Dermis blood vessel endothelial cell (primary cell): ENCODE results near the gene ANXA1. TPM values are rescaled to one million over a fixed set of nuclear protein-coding genes. Genes with fewer than 3 reads are reported as not detected.
A peak's percentile ranks its signal among the peaks of the same experiment; 100 is the strongest.

ENCODE experiments used
- DNase-seq: peaks from one replicate; pipeline ENCODE4 v3.0.0; 2010
- total RNA-seq: library from RNA; depleted of rRNA; stranded (reverse); fragments of >200 nt; gene quantifications from 2 replicates; pipeline ENCODE4 v1.2.3, GENCODE V29; 2014

Gene ANXA1
- total RNA-seq, 1 donor from 2014 or later: 798 TPM

DNA sequence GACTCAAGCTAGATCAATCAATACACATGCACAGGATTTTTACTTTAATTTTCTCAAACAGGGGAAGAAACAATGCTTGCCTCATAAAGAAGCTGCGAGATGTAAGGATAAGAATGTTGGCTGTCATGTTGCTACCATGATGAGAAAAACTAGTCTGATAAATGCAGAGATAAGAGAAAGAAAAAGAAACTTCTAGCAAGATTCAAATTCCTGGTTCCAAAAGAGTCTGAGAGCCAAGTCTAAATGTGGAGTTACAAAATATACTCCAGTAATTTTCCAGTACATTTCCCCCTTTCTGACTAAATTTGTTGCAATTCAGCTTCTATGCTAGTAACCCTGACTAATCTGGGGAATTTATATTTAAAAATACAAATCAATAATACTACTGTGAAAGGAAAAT lies 10.4 kb upstream of the ANXA1 start:
- no peak for DNase-seq

DNA sequence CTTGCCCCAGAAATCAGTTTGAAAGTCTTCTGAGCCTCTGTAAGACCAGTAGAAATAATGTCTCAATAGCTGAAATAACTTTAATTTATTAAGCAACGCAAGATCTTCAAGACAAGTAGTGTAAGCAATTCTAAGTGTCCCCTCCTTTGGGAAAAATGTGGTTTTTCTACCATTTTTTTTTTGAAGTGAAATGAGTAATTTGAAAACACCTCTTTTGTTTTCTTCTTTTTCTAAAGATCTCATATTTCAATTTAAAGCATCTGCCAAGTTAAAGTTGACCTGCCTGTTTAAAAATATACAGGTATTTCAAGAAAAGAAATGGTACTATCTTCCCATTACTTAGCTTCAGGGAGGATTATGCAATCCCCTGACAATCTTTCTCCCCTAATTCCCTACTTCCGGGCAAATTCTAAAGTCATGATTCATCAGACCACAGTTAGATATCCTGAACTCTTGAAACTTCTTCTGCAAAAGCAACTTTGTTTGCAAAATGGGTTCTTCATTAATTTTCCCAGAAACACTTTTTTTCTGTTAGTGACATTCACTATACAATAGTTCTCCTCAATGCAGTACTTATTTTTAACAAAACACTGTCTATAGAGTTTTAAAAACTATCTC lies 7.8 kb upstream of the ANXA1 start:
- DNase-seq: peak; percentile 71

DNA sequence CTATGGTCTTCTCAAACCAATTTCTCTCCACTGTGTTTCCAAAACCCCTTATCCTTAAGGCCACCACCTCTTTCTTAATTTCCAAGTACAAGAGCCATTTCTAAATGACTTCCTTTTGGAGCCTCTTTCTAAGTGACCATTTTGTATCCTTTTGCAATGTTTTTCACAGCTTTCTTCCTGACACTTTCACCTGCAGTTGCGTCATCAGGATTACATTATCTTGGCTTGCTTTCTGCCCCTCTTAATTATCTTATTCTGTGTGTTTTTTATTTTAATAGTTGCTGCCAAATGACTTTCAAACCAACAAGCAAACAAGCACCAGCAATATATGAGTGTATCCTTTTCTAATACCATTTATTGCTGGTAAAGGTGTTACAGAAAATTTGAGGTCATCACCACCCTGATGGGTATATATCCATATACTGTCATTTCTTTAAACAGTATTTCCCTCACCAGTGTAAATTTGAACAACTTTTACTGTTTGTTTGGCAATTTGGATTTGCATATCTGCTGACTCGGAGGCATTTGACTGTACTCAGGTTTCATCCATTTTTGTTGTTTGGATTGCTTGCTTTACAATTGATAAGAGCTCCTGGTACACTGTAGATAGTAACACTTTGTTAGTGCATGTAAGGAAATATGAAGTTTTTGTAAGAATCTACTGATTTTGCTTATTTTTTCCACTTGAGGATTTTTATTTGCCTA lies 5.4 kb upstream of the ANXA1 start:
- no peak for DNase-seq

DNA sequence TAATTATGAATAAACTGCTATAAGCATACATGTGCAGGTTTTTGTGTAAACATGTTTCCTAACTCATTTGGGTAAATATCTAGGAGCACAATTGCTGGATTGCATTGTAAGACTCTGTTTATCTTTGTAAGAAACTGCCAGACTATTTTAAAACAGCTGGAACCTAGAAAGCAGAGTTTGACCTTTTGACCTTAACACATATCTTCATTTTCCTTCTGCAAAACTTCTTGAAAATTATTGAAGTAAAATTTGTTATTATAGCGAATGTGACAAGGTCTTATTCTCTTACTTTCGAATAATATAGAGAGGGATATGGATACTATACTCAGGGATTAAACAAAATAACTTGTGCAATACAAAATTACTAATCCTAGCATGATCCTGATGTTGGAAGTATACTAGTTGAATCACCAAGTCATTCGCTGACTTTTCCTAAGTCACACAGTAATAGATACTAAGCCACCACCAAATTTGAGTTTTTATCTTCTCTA lies 3.2 kb upstream of the ANXA1 start:
- DNase-seq: no peak

DNA sequence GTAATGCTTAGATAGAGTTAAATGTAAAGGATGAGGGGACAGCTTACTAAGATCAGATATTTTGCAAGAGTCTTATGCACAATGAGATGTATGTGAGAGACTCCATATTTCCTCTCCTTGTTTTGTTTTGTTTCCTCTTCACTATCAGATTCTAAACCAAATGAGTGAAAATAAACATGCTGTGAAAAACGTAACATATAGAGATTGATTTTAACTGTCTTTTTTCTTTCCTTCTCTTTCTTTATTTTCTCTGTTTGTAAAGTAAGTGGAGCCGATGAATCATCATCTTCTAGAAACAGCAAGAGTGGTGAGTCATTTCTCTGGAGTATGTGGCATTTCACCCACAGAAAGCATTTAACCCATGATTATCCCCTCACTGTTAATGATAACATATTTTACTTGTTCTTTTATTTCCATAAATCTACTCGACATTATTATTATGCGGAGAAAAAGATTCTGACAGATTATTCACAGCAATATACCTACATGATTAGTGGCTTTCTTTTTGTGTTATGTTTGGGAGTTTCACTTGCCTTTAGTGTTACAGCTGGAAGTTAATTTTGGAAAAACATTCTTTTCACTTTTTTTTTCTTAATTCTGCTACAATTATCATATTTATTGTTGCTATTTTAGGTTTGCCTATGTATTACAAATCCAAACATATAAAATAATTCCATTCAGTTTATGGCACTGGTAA lies 2.1 kb upstream of the ANXA1 start:
- DNase-seq: peak; percentile 85

DNA sequence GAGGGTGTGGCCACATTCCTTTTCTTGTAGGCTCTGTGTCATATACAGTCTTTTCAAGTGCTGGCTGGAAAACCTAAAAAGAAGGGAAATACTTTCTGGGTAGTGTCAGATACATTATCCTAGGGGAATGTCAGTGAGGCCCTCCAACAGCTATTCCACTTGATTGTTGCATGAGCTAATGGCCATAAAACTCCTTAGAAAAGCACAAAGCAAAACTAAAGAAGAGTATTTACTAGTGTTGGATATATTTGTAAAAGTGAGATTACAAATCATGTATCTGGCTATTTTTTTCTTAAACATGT lies 829 bp downstream of the ANXA1 start:
- peak; percentile 58 for DNase-seq

DNA sequence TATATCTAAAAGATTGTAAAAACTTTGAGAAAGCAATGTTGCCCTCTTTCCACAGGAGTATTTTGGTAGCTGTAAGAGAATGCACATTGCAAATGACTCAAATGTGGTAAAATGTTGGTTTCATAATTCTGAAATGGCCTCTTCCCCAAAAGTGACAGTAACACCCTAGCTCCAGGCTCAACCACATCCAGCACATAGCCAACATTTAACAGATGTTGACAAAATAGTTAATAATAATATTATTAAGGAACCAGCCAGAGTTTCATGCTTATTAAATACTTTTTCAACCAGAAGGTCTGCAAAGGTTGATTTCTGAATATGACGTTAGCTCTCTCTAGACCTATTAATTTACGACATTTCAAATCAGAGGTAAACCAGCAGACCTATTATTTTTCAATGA lies 1.3 kb downstream of the ANXA1 start:
- no peak for DNase-seq

DNA sequence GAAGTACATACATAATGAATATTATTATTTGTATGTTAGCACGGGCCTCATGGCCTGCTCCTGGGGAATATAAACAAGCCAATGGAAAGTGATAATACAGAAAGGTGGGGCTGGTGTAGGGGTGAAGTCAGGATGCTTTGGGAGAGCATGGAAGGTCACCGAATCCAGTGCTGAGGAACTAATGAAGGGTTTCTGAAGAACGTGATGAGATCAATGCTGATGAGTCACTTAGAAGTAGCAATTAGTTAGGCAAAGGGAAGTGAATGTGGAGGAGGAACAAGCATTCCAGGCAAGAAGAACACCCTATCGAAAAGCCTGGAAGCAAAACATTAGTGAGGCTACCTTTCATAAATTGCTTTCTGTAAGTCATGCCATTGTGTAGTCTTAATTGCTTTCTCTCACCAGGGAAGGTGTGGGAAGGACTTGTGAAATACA lies 2.1 kb downstream of the ANXA1 start:
- DNase-seq: peak; percentile 75

DNA sequence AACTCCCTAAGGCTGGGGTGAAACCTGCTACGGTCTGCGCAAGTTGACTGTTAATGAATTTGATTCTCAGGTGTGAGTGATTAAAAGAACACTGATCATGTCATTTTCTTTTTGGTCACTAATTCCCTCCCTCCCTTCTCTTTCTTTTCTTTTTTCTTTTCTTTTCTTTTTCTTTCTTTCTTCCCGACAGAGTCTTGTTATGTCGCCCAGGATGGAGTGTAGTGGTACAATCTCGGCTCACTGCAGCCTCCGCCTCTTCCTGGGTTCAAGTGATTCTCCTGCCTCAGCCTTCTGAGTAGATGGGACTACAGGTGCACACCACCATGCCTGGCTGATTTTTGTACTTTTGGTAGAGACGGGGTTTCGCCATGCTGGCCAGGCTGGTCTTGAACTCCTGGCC lies 2.6 kb downstream of the ANXA1 start:
- DNase-seq: no peak

DNA sequence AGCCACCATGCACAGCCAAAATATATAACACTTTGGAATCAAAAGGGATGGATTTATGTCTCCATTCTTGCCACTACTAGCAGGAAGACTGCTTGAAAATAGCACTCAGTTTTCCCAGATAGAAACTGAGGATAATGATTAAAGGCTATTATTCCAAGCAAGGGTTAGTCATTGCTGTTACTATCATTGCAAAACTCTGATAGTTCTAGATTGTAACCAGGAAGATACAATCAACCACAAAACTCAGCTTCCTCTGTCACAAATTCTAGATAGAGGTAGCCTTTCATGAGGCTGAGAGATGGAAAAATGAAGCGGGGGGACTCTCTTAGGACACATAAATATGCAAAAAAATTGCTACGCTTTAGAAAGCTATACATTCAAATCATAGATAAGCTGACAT lies 3.1 kb downstream of the ANXA1 start:
- peak; percentile 44 for DNase-seq

DNA sequence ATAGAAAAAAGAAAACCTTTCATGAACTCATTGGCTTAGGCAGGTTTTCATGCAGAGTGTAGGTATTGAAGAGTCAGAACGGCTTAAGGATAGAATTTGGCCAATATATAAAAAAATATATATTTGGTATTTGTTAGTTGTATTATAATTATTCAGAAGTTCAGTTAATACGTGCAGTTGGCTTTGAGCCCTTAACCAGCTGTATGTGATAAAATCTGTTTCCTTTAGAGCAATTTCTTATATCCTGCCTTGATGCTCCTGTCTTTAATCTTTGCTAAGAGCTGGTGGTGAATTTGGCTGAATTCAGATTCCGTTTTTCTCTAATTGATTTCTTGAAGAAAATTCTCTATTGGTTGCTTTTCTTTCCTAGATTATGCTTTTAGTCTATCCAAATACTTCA lies 3.7 kb downstream of the ANXA1 start:
- DNase-seq: peak; percentile 46

DNA sequence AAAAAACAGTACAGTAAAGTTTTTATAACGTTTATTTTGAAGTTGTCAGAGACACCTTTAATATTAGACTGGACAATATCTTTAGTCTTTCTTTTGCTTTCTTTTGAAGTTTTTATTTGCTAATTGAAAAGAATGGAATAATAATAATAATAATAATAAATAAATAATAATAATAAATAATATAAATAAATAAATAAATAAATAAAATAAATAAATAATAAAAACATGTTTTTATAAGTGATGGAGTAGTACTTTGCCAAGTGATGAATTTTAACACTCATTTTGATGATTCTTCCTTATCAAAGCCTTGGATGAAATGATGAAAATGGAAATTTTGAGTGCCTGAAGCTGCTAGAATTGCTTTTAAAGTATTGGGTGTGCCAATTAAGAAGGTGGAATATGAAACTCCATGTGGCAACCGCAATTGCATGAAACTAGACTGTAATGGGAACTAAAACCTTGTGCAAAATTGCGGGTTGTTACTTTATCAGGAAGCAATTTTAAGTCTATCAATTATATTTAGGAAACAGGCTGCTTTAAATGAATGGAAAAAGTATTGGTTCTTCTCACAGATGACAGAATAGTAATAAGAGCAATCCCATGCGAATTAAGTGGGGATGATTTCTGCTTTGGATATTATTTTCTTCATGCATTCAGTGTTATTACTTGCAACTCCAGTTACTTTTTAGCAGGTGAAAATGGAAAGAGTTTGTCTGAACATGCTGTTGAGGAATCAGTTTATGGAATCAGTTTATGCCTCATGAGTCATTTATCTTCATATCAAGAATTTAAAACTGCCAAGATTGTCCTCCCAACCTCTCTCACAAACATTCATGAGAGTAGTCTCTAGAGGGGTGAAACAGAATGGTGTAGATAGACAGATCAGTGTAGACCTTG lies 4.6 kb downstream of the ANXA1 start:
- DNase-seq: no peak

DNA sequence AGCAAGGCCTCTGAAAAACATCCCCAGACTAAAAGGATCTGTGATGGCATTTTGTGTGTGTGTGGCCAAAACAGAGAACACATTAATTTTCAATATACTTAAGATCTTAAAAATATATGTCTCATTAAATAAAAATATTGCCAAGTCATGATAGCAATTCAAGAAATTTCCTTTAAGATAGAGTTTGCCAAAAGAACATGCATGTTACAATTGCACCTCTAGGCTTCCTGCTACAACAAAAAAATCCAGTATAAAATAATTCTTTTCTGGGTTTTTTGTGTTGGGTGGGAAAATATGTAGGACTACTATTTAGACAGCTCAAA lies 5.2 kb downstream of the ANXA1 start:
- no peak for DNase-seq

DNA sequence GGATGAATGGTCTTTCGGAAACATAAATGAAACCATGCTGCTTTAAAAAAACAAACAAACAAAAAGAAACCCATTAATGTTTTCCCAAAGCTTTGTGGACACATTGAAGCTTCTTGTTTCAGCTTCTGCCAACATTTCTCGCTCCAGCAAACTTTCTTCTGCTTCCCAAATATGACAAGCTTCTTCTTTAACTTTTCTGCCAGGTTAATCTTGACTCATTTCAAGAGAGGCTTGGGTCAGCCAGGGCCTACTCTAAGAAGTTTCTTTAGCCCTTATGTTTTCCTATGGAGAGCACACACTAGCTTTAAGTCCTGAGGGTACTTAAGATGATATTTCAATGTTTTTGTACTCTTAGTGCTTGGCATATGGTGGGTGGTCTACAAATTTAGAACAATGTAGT lies 6.1 kb downstream of the ANXA1 start:
- no peak for DNase-seq

DNA sequence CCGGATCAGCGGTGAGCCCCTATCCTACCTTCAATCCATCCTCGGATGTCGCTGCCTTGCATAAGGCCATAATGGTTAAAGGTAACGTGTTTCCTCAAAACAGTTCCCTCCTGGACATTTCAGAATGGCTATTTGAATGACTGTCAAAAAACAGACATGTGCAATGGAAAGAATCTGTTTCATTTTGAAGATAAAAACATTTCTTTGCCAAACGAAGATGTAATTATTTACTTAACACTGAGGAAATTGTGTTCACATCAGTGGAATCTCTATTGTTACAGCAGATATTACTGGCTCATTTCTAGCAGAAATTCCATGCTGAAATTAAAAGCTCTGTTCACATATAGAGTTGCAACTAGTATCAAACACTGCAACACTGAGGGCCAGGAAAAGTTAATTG lies 7.1 kb downstream of the ANXA1 start:
- DNase-seq: no peak

DNA sequence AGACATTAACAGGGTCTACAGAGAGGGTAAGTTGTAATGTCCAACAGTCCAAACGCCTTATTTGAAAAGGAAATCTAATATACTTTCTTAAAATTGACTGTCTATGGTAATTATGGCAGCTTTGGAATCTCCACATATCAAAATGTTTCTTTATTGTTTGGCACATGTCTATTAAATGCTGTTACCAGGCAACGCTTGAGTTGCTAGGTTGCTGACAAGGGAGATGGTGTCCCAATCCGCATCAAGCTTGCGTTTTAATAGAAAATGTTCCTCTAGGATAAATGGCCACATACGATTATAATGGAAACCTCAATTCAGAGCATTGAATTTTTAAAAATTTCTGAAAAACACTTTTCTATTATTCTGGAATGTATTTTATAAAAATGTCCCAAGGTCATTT lies 9.2 kb downstream of the ANXA1 start:
- DNase-seq: no peak

DNA sequence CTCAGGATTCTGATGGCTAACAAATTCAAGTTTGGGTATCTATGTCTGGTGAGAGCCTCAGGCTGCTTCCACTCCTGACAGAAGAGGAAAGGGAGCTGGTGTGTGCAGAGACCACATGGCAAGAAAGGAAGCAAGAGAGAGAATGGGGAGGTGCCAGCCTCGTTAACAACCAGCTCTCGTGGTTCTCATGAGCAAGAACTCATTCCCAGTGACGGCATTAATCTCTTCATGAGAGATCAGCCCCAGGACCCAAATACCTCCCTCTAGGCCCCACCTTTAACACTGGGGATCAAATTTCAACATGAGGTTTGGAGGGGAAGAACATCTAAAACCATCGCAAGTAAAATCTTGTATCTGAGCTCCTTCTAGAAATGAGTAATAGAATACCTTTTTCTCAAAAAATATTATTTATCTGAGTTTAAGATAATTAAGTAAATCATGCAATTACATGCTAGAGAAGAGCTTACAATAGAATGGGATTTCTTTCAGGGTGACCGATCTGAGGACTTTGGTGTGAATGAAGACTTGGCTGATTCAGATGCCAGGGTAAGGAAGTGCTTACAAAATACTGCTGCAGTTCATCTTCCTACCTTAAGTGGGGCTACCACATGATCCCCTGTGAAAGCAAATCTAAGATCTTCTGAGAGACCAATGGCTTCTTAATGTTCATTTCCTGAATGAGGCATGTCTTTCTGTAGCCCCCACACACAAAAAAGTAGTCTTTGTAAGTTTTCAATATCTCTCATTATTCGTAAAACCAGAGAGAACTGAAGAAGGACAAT lies 11.5 kb downstream of the ANXA1 start:
- no peak for DNase-seq

DNA sequence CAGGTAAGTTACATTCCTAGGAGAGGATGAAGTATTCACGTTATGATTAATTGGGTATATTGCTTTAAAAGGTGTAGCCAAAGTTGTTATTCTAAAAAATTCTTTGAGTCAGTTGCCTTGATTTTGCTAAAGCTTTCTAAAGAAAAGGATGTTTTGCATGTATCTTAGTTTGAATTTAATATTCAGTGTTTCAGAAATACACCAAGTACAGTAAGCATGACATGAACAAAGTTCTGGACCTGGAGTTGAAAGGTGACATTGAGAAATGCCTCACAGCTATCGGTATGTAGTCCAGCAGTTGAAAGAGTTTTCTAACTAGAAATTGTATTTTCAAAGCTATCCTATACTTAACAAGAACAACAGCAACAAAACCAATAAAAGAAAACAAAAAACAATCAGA lies 14.2 kb downstream of the ANXA1 start:
- no peak for DNase-seq

DNA sequence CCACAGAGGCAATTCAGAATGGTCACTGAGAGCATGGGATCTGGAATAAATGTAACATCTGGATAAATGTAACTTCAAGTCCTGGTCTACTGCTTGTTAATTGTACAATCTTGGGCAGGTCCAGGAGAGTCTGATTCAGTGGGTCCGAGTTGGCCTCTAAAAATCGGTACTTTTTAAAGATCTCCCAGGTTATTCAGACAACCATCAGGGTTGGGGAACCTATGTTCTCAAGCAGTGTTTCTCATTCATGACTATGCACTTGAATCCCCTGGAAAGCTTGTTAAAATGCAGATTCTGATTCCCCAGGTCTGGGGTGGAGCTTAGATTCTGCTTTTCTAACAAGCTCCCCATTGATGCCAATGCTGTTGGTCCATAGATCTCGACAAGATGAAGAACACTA lies 14.8 kb downstream of the ANXA1 start:
- DNase-seq: no peak

DNA sequence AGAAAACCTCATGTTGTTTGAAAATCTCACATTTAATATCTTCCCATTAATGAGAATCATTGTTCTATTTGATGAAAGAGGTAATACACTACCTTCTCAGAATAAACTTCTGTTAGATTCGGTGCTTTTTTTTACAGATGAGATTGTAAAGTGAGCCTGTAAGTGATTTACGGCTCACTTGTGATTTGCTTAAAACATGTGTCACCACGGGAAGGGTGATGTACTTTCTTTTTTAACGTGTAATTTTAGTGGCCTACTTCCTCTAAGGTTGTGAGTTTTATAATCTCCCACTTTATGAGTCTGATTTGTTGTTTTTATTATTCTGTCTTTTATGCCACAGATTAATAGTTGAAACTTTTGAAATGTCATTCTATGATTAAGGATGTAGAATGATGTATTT lies 15.9 kb downstream of the ANXA1 start:
- no peak for DNase-seq

DNA sequence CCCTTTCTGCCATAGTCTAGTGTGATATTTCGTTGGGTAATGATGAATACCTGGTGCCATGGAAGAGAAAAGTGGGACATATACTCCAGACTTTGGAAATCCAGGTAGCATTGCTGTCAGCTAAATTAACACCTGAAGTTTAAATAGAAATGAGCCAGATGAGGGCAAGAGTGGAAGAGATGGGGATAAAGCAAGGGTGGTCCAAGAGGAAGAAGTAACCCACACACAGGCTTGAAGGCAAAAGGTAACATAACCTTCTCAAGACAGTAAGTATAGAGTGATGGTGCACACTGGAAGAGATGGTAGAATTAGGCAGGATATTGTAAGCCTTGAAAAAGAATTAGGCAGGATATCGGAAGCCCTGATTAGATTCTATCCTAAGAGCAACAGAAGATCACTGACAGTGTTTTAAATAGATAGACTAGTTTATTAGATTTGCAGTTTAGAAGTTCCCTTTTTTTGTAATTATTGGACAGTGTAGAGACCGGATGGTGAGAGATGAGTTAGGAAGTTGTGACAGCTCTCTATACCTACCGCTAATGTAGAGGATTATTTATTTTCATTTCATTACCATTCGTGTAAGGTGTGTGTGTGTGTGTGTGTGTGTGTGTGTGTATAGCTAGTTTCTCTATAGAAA lies 16.8 kb downstream of the ANXA1 start:
- DNase-seq: no peak
